ENCODE data around the gene TMEM240. TPM values are rescaled to one million over a fixed set of nuclear protein-coding genes. Genes with fewer than 3 reads are reported as not detected.
A peak's percentile ranks its signal among the peaks of the same experiment; 100 is the strongest.

The TMEM240 gene
- total and polyA plus RNA-seq, 10 of the 15 experiments (the other 5 are each of a cell fraction or from before 2014, with no cell fraction given), result 0.17 to 0.49 TPM; not detected in 8

DNA sequence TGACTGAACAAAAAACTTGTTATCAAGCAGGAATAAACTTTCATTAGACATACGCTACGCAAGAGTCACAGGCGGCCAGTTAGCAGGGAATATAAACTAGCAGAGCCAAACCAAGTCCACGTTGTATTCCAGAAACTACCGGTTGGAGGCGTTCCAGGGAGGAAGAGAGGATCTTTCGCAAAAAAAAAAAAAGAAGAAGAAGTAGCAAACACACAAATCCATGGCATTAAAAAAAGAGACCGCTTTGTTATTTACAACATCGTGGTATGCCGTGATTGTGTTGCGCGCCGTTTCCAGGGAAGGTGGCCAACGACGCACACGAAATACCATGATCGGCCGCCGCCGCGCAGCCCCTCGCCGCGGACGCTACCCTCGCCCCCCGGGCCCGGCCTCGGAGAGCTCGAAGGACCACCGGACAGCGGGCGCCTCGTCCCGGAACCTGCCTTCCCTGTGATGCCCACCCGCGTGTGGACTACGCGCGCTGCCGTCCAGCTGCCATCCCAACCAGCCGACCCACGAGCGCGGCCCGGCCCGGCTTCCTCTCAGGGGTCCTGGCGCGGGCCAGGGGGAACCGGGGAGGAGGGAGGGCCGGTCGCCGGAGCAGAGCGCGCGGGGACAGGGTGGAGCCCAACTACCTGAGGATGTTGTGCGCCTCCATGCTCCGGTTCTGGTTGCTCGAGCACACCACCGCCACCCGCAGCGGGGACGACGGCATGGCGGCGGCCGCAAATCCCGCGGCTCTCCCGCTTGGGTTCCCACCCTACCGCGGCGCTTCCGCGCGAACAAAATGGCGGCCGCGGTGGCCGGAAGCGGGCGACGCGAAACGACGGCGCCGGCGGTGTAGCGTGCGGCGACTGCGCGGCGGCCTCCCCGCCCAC, 33.7 kb upstream of the TMEM240 start (continued):
- TF ChIP-seq, protein P1, sequence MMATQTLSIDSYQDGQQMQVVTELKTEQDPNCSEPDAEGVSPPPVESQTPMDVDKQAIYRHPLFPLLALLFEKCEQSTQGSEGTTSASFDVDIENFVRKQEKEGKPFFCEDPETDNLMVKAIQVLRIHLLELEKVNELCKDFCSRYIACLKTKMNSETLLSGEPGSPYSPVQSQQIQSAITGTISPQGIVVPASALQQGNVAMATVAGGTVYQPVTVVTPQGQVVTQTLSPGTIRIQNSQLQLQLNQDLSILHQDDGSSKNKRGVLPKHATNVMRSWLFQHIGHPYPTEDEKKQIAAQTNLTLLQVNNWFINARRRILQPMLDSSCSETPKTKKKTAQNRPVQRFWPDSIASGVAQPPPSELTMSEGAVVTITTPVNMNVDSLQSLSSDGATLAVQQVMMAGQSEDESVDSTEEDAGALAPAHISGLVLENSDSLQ (IDR thresholded peaks at IDR 0.05), result 0 out of 2 replicates have a peak, but pooled peaks have one; percentile 8
- TF ChIP-seq POLR2AphosphoS5 (IDR thresholded peaks at IDR 0.05; ENCODE audit: low read length) (peak; percentile 55; the same call in 1 of the 2 replicates), POLR2A (IDR thresholded peaks at IDR 0.05; ENCODE audit: low read depth, low read length) (peak; percentile 79), MTA2 (IDR thresholded peaks at IDR 0.05; ENCODE audit: low read depth) (no peak), MYC (IDR thresholded peaks at IDR 0.05; ENCODE audit: insufficient read depth, insufficient read length, insufficient replicate concordance, low read length, severe bottlenecking) (peak; percentile 68), STAT3 (IDR thresholded peaks at IDR 0.05; ENCODE audit: low read depth, low read length) (no peak), BCL3 (IDR thresholded peaks at IDR 0.05; ENCODE audit: borderline replicate concordance, insufficient read depth, low read depth, low read length, poor library complexity, severe bottlenecking) (no peak), RAD51 (IDR thresholded peaks at IDR 0.05) (no peak), SUZ12 (IDR thresholded peaks at IDR 0.05; ENCODE audit: unreplicated experiment) (no peak), BHLHE40 (IDR thresholded peaks at IDR 0.05; ENCODE audit: borderline replicate concordance in 1 of 2, low read depth in 2 of 2, low read length in 1 of 2) (no peak), BCLAF1 (IDR thresholded peaks at IDR 0.05) (0 out of 2 replicates have a peak, but pooled peaks have one; percentile 34), GATAD2B (conservative IDR thresholded peaks at IDR 0.05; ENCODE audit: low read depth) (peak; percentile 97; the same call in 1 of the 2 replicates), CHD4 (IDR thresholded peaks at IDR 0.05) (no peak)

Data from GM12878 (cell line).